Astrocyte of the spinal cord (primary cell): ENCODE measurements around the gene AASDHPPT.

Experiments
- DNase-seq: peaks from one replicate; pipeline ENCODE4 v3.0.0; 2011; ENCODE audit warnings: low read depth, low spot score
- H3K4me3 ChIP-seq: 2 replicates; pipeline ENCODE4 v1.5.1; 2011; ENCODE audit warnings: low read depth, mild to moderate bottlenecking, low read length, moderate library complexity
- CTCF ChIP-seq: IDR thresholded peaks from 2 replicates; pipeline ENCODE4 v1.5.1; 2012; ENCODE audit warnings: low read depth, mild to moderate bottlenecking, low read length, inconsistent platforms
- in situ Hi-C: cut with HindIII; loops from 2 replicates; pipeline ENCODE4 v1.10.0; 2017; ENCODE audit warnings: low sequenced_read_pairs

The AASDHPPT gene

GRCh38 chr11:106127604-106128003, 50.1 kb downstream of the AASDHPPT start:
- TF ChIP-seq CTCF, result no peak
- no peak overlapping the region for H3K4me3 ChIP-seq
- in situ Hi-C loops, result no loop called here
- DNase-seq, result no peak

GRCh38 chr11:106128740-106129139, 51.3 kb downstream of the AASDHPPT start:
- DNase-seq, result no peak
- in situ Hi-C loops, result no loop called here
- TF ChIP-seq CTCF, result no peak
- H3K4me3 ChIP-seq, result no peak overlapping the region

GRCh38 chr11:106131998-106132397, 54.5 kb downstream of the AASDHPPT start:
- in situ Hi-C loops, result no loop called here
- no peak overlapping the region for H3K4me3 ChIP-seq
- DNase-seq, result no peak
- no peak for TF ChIP-seq CTCF

- no peak for DNase-seq
Observed at GRCh38 chr11:106132582-106133354, 55.3 kb downstream of the AASDHPPT start.

GRCh38 chr11:106133529-106133928, 56.1 kb downstream of the AASDHPPT start:
- DNase-seq, result no peak
- peak; percentile 2 for TF ChIP-seq CTCF
- no peak overlapping the region for H3K4me3 ChIP-seq
- in situ Hi-C loops, result no loop called here

More at GRCh38 chr11:106132582-106133354, 55.3 kb downstream of the AASDHPPT start:
- H3K4me3 ChIP-seq, result no peak overlapping the region
- no peak for TF ChIP-seq CTCF
- in situ Hi-C loops, result no loop called here

GRCh38 chr11:106137061-106137460, 59.6 kb downstream of the AASDHPPT start:
- H3K4me3 ChIP-seq, result no peak overlapping the region
- TF ChIP-seq CTCF, result no peak
- no peak for DNase-seq
- in situ Hi-C loops, result no loop called here
